Endothelial cell of hepatic sinusoid (primary cell): ENCODE measurements around the gene CYP19A1.

Experiments
- in situ Hi-C: cut with HindIII; loops from 2 replicates; pipeline ENCODE4 v1.10.0; 2017; ENCODE audit warnings: low sequenced_read_pairs

CYP19A1 gene

DNA sequence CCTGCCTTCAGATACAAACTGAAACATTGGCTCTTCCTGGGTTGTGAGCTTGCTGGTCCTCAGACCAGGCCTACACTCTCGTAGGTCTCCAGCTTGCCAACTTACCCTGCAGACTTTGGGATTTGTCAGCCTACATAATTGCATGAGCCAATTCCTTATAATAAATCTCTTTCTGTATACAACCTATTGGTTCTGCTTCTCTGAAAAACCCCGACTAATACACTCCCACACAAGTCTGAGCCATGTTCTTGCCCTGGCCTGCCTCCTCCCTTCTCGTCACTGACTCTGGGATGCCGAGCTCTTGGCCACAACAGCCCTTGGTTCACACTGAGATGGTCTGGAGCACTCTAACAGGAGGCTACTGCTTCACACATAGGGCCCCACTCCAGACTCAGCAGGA lies 9.5 kb downstream of the CYP19A1 start:
- in situ Hi-C loops: no loop called here

- in situ Hi-C loops: no loop called here
Observed at GRCh38 chr15:51327081-51327480, 11.3 kb downstream of the CYP19A1 start.

DNA sequence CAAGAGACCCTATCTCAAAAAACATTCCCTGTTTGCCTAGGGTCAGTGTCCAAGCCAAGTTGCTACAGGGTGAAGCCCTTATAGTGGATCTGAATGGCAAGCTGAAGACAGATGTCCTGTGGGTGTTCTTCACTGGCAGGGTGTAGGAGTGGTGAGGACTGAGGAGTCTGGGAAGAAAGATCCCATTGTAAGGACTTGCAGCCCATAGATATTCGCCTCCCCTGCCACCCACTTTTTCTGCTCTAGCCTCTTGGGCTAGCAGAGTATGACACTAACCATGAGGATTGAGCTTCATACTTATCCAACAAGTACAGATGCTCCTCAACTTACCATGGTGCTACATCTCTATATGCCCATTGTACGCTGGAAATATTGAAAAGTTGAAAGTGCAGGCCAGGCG lies 13.2 kb downstream of the CYP19A1 start:
- in situ Hi-C loops: no loop called here

DNA sequence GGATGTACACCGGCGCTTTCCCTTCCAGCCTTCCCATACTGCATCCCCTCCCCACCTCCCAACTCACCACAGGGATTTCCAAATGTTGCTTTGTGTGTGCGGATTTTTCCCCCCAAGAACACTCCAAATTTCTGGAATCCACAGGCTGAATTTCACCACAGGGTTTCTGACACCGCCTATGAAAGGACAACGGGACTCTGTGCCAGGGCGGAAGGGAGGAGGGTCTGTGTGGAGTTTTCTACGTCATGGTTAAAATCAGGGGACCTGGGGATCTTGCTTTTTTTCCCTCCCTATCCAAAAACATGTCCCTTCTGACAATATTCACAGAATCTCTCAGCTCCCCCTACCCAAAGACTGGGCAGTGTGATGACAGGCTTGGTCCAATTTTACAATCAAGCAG lies 14.6 kb downstream of the CYP19A1 start:
- in situ Hi-C loops: no loop called here

GRCh38 chr15:51322621-51323296 lies 15.6 kb downstream of the CYP19A1 start:
- in situ Hi-C loops: no loop called here

DNA sequence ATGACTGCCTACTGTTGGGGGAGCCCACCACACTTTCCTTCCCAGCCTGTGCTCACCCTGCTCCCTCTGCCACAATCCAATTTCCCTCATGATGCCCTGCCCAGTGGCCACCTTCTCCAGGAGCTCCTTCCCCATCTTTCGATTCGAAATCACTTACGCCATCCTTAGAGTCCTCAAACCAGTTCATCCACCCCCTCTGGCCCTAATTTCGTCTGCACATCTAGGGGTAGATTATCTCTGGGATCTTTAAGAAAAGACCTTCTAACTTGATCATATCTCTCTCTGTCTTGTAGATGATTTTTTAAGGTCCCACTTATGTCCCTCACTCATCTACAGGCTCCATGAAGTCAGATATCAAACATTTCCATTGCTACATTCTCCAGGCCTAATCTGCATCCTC lies 17.1 kb downstream of the CYP19A1 start:
- in situ Hi-C loops: no loop called here

DNA sequence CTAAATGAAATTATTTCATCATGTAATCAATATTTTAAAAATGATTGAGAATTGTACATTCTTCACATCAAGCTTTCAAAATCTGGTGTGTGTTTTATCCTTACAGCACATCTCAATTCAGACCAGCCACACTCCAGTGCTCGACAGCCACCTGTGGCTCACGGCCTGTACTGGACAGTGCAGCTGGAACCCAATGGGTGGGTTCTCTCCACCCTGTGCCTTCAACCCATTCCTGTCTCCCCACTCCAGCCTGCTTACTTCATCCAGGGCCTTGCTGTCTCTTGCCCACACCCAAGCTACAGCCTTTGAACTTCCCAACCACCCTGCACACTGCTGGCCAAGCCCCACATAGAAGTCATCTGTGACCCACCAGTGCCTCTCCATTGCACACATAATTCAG lies 17.6 kb downstream of the CYP19A1 start:
- in situ Hi-C loops: no loop called here

- in situ Hi-C loops: no loop called here
Observed at GRCh38 chr15:51319539-51319938, 18.9 kb downstream of the CYP19A1 start.

DNA sequence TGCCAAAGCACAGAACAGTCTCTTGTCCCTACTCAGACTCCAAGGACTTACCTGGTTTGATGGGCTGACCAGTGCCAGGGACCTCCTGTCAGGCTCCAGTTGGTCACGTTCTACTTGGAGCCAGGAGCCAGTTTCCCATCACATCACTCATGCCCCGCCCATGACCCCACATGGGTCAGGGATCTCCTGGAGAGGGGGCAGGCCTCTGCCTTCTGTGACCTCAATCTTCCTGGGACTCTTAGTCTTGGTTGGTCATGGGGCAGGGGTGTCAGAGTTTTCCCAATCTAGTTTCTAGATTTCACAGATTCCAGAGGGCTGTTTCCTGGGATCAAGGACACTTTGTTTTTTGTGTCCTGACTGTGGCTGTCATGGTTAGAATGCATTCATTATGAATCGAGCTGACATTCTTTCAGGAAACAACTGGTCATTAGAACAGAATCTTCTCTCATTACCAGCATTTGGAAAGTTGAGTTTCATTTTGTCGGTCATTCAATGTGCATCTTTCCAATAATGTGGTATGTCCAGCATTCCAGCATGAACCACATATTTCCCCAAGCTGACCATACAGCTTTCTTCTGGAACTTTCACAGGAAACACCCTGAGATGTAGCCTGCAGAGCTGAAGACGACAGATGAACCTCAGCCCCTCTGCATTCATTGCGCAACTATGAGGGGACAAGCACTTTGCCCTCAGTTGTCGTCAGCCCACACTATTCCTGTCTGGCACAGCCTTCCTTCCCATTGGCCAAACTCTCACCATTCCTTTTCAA lies 19.8 kb downstream of the CYP19A1 start:
- in situ Hi-C loops: no loop called here

DNA sequence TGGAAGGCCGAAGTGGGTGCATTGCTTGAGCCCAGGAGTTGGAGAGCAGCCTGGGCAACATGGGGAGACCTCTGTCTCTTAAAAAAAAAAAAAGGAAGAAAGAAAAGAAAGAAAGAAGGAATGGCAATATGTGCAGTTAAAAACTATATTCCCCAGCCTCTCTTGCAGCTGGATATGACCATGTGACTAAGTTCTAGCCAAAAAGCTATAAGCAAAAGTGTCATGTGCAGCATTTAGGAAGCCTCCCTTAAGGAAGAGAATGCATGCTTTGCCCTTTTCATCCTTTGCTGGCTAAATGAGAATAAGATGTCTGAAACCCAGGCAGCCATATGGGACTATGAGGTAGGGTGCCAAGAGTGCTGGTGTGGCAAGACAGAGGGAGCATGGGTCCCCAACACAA lies 21.8 kb downstream of the CYP19A1 start:
- in situ Hi-C loops: no loop called here

DNA sequence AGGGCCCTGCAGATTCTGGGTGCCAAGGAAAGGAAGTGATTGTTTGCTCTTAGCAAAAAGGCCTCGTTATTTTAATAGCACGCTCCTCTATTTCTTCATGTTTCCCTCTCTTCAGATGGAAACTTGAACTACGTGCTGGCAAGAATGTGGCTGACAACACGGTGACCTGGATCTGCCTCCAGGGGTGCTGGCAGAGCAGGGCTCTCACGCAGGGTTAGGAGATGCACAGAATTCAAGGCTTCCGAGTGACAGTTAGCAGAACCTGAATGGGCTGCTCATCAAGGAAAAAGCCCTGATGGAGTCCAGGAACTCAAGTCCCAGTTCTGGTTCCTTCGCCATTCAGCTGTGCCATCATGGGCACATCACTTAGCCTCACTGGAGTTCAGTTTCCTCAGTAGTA lies 22.7 kb downstream of the CYP19A1 start:
- in situ Hi-C loops: no loop called here

DNA sequence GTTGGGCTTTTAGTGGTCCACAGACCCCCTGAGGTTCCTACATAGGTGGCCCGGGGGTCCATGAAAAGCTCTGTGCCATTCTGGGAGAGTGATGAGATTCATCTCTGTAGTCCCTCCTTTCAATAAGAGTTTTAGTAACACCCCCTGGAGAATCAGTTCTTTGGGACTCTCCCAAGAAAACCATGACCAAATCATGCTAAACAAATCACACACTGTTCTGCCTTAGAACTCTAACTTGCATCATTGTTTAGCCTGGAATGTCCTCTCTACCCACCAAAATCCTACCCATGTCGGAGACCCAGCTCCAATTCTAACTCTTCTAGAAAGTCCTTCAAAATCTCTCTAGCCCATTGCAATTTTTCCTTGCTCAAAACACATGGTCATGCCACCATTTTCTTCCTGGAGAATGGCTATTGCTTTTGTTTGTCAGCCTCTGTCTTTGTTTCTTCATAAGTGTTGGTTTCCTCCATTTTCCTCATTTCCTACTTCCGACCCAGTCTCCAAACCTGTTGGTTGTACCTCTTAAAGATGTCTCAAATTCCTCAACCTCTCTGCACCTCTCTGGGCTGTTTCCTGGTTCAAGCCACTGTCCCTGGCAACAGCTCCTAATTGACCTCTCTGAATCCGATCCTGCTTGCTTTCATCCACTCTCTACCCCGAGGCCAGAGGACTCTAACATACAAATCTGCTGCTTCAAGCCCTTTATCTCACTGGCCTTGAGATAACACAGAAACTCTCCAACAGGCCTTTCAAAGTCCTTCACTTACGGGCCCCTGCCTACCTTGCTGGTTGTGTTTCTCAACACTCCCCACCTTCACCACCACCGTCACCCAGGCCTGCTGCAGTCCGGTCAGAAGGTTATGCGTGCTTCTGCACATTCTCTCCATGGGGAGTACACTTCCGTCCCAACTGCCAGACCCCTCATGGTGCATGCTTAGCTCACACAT lies 23.7 kb downstream of the CYP19A1 start:
- in situ Hi-C loops: no loop called here

GRCh38 chr15:51313644-51314280 lies 24.6 kb downstream of the CYP19A1 start:
- in situ Hi-C loops: no loop called here

GRCh38 chr15:51313074-51313393 lies 25.4 kb downstream of the CYP19A1 start:
- in situ Hi-C loops: no loop called here

DNA sequence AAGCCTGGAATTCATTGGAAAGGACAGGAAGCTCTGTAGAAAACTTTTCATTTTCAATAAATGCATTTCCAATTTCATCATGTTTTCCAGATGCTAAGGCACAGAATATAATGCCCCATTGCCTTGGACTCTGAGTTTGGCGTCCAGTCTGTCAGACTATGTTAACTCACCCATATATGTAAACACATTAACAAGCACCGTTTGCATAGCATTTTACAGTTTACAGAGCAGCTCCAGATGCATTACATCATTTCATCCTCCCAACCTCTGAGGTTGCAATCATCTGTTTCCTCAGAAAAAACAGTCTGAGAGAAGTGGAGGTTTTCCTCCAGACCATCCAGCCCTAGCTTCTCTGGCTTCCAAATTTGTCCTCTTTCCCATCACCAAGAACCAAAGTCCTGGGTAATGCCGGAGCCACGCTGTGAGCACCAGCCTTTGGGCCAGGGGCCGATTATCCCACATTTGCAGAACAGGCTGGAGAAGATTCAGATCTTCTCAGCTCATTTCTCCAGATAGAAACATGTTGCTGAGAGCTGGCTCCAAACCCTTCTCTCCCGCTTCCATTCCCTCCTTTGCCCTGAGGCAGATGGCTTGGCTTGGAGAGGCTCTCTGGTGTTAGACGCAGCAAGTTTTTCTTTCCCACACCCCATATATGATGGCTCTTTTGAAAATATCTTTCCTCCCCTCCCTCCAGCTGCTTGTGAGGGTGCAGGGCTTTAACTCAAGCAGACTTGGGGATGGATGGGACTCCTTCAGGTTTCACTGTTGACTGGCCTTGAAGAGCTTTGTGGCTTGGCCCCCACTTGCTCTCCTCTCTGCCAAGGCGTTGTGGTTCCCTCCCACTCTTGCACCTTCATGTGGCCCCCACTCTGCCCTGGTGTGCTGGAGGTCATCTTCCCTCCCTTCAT lies 26.0 kb downstream of the CYP19A1 start:
- in situ Hi-C loops: no loop called here

GRCh38 chr15:51311510-51311909 lies 26.9 kb downstream of the CYP19A1 start:
- in situ Hi-C loops: no loop called here

GRCh38 chr15:51310064-51310463 lies 28.3 kb downstream of the CYP19A1 start:
- in situ Hi-C loops: no loop called here

- in situ Hi-C loops: no loop called here
Observed at GRCh38 chr15:51307811-51308210, 30.6 kb downstream of the CYP19A1 start.

DNA sequence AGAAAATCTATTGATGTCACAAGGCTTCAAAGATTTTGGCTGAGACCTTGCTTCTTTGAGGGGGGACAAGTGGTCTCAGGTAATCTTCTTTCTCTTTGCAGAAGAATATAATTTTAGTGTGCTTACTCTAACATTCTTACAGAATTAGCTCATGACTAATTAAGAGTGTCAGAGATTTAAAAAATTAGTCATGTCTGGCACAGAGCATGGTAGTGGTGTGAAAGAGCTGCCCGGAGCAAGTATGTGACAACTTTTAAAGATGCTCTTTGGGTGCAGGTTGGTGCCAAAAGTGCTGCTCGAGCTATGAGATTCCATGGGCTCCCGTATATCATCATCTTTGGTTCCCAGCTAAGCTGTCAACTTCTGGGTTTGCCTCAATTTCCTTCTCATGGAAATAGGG lies 31.1 kb downstream of the CYP19A1 start:
- in situ Hi-C loops: no loop called here

- in situ Hi-C loops: loop anchor here (5.0 kb wide), 1 partner anchor 104 kb away; no protein-coding TSS in a partner anchor
Observed at GRCh38 chr15:51303462-51303980, 34.9 kb downstream of the CYP19A1 start.
